Stimulated activated naive CD4-positive, alpha-beta T cell (primary cell): ENCODE measurements around the gene SPSB3.

Experiments used
- DNase-seq, 6 experiments: peaks; one replicate each; lab custom pipeline; 2025; lab: John Stamatoyannopoulos, UW

The SPSB3 gene

GRCh38 chr16:1788708-1789100 is 6.3 kb upstream of the SPSB3 start:
- no peak for DNase-seq

GRCh38 chr16:1788095-1788707 is 5.8 kb upstream of the SPSB3 start:
- no peak for DNase-seq

- no peak for DNase-seq
Observed at GRCh38 chr16:1787322-1788094, 5.1 kb upstream of the SPSB3 start.

DNA sequence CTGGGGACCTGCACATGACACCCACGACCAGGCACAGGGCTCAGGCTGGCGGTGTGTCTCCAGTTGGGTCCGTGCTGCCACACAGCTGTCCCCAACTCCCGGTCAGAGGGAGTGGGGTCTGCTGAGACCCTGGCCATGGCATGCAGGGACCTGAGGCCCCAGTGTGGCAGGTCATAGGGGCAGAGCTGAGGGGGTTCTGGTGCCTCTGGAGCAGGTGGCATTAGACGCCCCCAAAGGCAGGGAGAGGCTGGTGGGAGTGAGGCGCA is 4.6 kb upstream of the SPSB3 start:
- DNase-seq: no peak

GRCh38 chr16:1786242-1787055 is 4.1 kb upstream of the SPSB3 start:
- no peak for DNase-seq

GRCh38 chr16:1785846-1786170 is 3.4 kb upstream of the SPSB3 start:
- DNase-seq: no peak

DNA sequence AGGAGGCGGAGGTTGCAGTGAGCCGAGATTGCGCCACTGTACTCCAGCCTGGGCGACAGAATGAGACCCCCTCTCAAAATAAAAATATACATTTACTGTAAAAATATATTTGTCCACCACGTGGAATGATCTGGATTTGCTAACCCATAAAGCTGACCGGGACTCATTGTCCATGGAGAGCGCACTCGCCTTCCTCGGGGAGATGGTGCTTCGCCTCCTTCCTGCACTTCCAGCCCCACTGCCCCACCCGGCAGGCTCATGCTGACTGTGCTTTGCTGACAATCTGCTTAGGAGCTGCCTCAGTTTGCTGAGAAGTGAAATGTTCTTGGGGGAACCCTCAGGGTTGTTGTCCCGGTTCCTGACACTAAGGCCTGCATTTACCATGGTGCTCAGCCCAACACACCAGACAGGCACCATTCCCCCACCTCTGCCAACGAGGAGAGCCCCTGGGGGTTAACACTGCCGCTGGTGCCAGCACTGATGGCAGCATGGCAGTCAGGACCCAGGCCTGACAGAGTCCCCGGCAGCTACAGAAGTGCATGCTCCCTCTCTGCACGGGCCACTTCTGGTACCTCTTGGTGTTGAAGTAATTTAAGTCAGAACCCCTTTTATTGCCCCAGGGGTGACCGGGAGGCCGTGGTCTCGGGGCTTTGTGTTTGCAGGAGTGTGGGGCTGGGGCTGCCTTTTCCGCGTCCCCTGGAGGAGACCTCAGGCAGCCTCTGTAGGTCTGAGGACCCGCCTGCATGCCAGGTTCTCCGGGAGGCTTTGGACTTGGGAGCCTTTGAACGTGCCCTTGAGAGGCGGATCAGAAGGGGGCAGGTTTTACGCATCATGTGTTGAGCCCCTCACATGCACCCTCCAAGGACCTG is 2.8 kb upstream of the SPSB3 start:
- no peak for DNase-seq

DNA sequence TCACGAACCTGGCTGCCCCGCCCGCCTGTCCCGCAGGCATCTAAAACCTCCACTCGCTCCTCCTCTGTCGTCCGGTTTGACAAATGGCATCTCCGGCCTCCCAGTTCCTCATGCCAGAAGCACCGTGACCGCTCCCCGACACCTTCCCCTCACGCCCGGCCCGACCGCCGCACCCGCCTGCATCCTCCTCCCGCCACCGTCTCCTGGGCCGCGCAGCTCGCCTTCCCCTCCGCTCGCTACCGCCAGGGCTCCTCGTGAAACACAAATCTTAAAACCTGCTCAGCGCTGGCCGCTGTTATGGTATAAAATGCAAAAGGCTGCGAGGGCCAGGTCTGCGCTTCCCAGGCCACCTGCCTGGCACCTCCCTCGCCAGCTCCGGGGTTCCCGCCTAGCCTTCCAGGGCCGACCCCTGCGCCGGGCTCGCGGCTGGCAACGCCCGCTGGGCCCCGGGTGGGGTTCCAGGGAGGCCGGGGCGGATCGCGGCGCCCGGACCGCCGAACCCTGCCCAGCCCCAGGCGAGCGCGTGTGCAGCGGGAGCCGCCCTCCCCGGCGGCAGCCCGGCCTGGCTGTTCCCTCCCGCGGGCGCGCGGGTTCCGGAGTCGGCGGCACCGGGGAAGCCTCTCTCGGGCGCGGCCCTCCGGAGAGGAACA is 488 bp downstream of the SPSB3 start:
- DNase-seq: peak in 4 of 6 experiments; percentile 47 to 63 (median 54)

- DNase-seq: no peak
Observed at GRCh38 chr16:1781254-1781653, 1.1 kb downstream of the SPSB3 start.

GRCh38 chr16:1780677-1781072 is 1.7 kb downstream of the SPSB3 start:
- DNase-seq: no peak

GRCh38 chr16:1779741-1780676 is 2.4 kb downstream of the SPSB3 start:
- no peak for DNase-seq

DNA sequence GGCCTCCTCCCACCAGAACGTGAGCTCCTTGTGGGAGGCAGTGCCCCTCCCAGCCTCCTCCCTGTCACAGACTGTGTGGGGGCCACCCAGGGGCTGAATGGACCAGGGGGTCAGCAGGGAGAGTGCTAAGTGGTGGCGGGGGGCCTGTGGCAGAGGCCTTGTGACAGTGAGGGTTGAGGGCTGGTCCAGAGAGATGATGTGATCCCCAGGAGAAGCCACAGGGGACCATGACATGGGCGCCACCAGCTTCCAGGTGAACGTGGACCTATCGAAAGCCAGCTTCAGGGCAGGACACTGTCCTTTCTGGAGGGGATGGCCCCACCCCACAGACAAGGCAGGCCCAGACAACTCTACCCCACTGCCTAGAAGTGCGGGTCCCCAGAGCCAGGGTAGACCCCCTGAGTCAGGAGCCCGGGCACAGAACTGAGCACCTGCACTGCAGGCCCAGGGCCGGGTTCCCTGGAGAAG is 3.1 kb downstream of the SPSB3 start:
- DNase-seq: no peak

GRCh38 chr16:1778200-1779179 is 3.9 kb downstream of the SPSB3 start:
- DNase-seq: no peak

GRCh38 chr16:1777375-1778199 is 4.8 kb downstream of the SPSB3 start:
- DNase-seq: no peak

- no peak for DNase-seq
Observed at GRCh38 chr16:1776991-1777374, 5.4 kb downstream of the SPSB3 start.

DNA sequence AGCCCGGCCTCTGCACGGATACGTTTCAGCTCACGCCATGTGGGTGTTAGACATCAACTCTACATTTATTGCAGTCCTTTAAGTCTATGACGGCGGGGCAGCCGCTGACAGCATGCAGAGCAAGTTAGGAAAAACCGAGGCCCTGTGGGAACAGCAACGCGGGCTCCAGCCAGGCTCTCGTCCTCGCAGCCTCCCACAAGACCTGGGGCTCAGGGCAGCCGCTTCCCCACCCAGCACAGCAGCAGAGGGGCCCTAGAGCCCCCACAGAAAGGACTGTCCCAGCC is 5.8 kb downstream of the SPSB3 start:
- no peak for DNase-seq

GRCh38 chr16:1775846-1776671 is 6.3 kb downstream of the SPSB3 start:
- DNase-seq: no peak
